B cell (primary cell): ENCODE results near the gene ZNF799.

ENCODE experiments used
- CTCF ChIP-seq: fragments of 200-600 bp; IDR thresholded peaks from one replicate; pipeline ENCODE4 v1.8.0; 2022; ENCODE audit warnings: antibody characterized with exemption, mild to moderate bottlenecking
- EZH2 ChIP-seq: IDR thresholded peaks from 2 replicates; pipeline ENCODE4 v1.6.1; 2012; ENCODE audit warnings: borderline replicate concordance, low read depth, mild to moderate bottlenecking, moderate library complexity, low read length; ENCODE audit not compliant: insufficient read depth, poor library complexity, severe bottlenecking

DNA sequence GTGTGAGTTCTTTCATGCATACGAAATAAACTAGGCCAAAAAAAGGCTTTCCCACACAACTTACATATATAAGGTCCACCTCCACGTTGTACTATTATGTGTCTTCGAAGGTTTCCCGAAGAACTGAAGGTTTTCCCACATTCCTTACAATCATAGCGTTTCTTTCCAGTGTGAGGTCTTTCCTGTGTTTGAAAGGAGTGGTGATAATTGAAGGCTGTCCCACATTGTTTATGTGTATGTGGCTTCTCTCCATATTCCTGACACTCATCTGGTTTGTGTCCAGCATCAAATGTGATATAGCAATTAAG lies 50.2 kb downstream of the ZNF799 start:
- TF ChIP-seq CTCF, result no peak
- TF ChIP-seq EZH2, result no peak
